ENCODE measurements around the gene ABO.
"Not testable (repeated sequence)": the region's sequence is repeated elsewhere in the genome, so short reads cannot be mapped to it uniquely, and the experiment has no call there.

The ABO gene

DNA sequence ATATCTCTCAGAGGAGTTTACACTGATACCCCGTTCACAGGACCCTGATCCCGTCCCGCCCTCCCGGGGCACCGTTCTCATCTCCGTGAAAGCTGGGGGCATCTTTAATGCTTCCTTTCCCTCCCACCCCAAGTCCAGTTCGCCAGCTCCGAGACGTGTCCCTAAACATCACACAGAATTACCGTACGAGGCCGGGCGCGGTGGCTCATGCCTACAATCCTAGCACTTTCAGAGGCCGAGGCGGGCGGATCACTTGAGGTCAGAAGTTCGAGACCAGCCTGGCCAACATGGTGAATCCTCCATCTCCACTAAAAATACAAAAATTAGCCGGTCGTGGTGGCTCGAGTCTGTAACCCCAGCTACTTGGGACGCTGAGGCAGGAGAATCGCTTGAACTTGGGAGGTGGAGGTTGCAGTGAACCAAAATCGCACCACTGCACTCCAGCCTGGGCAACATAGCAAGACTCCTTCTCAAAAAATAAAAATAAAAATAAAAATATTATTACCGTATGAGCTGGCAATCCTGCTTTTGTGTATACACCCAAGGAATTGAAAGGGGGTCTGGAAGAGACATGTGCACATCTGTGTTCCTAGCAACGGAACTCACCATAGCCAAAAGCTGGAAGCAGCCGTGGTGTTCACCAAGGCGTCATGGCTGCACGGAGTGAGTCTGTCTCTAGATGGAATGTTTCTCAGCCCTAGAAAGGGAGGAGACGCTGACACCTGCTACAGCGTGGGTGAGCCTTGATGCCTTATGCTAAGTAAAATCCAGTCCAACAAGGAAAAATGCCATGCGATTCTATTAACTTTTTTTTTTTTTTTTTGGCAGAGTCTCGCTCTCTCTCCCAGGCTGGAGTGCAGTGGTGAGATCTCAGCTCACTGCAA, 1.2 kb upstream of the ABO start:
- Histone ChIP-seq H3K9me3 (ENCODE audit: control insufficient read depth, insufficient read depth, low read length) (0 out of 2 replicates have a peak, but pooled peaks cover 1% of the 10 kb centered on the region), H3K27ac (ENCODE audit: low read length) (no peak overlapping the region), H3K4me3 (ENCODE audit: low read length) (peak overlapping the region; percentile 38; the same call in 1 of the 2 replicates), H3K4me1 (ENCODE audit: control insufficient read depth, insufficient read depth, low read length) (no peaks in the 10 kb centered on the region), H3K36me3 (ENCODE audit: control insufficient read depth, insufficient read depth, low read length) (no peaks in the 10 kb centered on the region), H3K27me3 (ENCODE audit: control insufficient read depth, insufficient read depth, low read length) (peaks cover 15% of the 10 kb centered on the region; the same call in 1 of the 2 replicates)
- DNase-seq (ENCODE audit: low read depth, low spot score), result no peak
- no CpG with 5 or more reads among the region's 33 CpGs for WGBS (ENCODE audit: insufficient coverage, insufficient read length)

DNA sequence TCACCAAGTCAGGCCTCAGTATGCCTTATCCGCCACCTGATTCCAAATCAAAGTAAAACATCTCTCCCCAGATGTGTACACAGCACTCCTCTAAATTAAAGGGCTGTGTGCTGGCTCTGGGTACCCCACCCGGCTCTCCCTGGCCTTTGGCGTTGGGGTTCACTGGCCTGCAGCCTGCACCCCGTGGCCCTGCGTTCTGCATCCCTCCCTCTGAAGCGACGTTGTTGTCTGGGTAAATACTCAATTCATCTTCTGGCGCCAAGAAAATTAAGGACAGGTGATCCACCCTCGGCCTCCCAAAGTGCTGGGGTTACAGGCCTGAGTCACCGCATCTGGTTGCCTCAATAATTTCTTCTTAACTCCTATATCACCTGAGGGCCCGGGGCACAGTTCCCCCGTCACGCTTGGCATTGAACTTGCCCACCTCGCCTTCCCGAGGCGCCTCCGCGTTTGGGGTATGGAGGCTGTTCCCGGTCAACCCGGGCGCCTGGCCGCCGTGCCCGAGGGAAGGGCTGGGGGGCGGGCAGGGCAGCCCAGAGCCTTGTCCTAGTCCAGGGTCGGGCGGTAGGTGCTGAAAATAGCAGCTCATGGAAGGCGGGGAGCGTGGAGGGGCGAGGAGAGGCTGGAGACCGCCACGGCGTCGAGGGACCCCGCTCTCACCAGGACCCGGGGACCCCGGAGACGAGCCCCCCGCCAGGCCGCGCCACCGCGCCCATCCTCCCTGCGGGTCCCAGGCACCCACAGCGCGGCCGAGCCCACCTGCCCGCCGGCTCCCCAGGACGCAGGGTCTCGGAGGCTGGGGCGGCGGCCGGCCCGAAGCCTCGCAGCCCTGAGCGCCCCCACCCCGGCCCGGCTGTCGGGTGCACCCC, 531 bp downstream of the ABO start:
- Histone ChIP-seq H3K27me3 (ENCODE audit: control insufficient read depth, insufficient read depth, low read length) (peaks cover 15% of the 10 kb centered on the region; the same call in 1 of the 2 replicates), H3K4me3 (ENCODE audit: low read length) (peak overlapping the region; percentile 38; the same call in 1 of the 2 replicates), H3K4me1 (ENCODE audit: control insufficient read depth, insufficient read depth, low read length) (no peaks in the 10 kb centered on the region), H3K36me3 (ENCODE audit: control insufficient read depth, insufficient read depth, low read length) (no peaks in the 10 kb centered on the region), H3K9me3 (ENCODE audit: control insufficient read depth, insufficient read depth, low read length) (0 out of 2 replicates have a peak, but pooled peaks cover 1% of the 10 kb centered on the region), H3K27ac (ENCODE audit: low read length) (no peak overlapping the region)
- no CpG with 5 or more reads among the region's 60 CpGs for WGBS (ENCODE audit: insufficient coverage, insufficient read length)
- no peak for DNase-seq (ENCODE audit: low read depth, low spot score)

DNA sequence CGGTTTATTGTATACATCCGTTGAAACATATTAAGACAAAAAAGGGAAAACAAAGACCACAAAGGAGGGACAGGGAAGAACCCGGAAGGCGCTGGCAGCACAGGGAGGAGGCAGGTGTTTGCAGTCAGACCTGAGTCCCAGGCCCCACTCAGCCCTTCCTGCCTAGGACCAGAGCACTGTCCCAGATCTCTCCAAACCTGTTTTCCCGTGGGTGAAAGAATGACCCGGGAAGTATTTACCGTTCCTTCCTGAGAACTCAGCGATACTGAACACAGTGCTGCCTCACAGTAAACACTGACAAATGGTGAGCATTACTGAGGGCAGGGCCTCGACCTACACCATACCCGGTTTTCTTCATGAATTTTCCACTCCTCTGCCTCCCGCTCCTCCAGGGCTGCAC, 1.2 kb downstream of the ABO start:
- WGBS (ENCODE audit: insufficient coverage, insufficient read length), result no CpG with 5 or more reads among the region's 11 CpGs
- Histone ChIP-seq H3K4me1 (ENCODE audit: control insufficient read depth, insufficient read depth, low read length) (no peaks in the 10 kb centered on the region), H3K27ac (ENCODE audit: low read length) (no peak overlapping the region), H3K4me3 (ENCODE audit: low read length) (no peak overlapping the region), H3K27me3 (ENCODE audit: control insufficient read depth, insufficient read depth, low read length) (peaks cover 15% of the 10 kb centered on the region; the same call in 1 of the 2 replicates), H3K9me3 (ENCODE audit: control insufficient read depth, insufficient read depth, low read length) (0 out of 2 replicates have a peak, but pooled peaks cover 1% of the 10 kb centered on the region), H3K36me3 (ENCODE audit: control insufficient read depth, insufficient read depth, low read length) (no peaks in the 10 kb centered on the region)
- DNase-seq (ENCODE audit: low read depth, low spot score), result no peak

DNA sequence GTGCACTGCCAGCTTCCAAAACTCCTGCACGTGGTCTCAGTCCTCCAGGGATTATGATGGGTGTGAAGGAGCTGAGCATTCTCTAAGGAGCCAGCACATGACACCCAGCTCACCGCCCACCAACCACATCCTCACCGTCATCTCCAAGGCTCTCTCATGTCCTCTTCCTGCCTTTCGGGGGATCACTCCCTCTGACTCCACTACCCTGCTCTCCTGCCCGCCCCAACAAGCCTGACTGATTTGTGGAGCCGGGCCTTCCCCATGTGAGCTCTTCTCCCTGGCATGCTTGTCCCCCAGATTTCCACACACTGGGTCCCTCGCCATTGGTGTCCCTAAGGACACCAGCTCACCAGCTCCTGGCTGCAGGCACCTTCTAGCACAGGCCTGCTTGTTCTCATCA, 1.9 kb downstream of the ABO start:
- no peak overlapping the region for H3K4me3 ChIP-seq (ENCODE audit: low read length)
- H3K36me3 ChIP-seq (ENCODE audit: control insufficient read depth, insufficient read depth, low read length), result no peaks in the 10 kb centered on the region
- no peak overlapping the region for H3K27ac ChIP-seq (ENCODE audit: low read length)
- H3K9me3 ChIP-seq (ENCODE audit: control insufficient read depth, insufficient read depth, low read length), result 0 out of 2 replicates have a peak, but pooled peaks cover 1% of the 10 kb centered on the region
- DNase-seq (ENCODE audit: low read depth, low spot score), result no peak
- H3K4me1 ChIP-seq (ENCODE audit: control insufficient read depth, insufficient read depth, low read length), result no peaks in the 10 kb centered on the region
- WGBS (ENCODE audit: insufficient coverage, insufficient read length), result no CpG with 5 or more reads among the region's 7 CpGs
- H3K27me3 ChIP-seq (ENCODE audit: control insufficient read depth, insufficient read depth, low read length), result peaks cover 15% of the 10 kb centered on the region; the same call in 1 of the 2 replicates

DNA sequence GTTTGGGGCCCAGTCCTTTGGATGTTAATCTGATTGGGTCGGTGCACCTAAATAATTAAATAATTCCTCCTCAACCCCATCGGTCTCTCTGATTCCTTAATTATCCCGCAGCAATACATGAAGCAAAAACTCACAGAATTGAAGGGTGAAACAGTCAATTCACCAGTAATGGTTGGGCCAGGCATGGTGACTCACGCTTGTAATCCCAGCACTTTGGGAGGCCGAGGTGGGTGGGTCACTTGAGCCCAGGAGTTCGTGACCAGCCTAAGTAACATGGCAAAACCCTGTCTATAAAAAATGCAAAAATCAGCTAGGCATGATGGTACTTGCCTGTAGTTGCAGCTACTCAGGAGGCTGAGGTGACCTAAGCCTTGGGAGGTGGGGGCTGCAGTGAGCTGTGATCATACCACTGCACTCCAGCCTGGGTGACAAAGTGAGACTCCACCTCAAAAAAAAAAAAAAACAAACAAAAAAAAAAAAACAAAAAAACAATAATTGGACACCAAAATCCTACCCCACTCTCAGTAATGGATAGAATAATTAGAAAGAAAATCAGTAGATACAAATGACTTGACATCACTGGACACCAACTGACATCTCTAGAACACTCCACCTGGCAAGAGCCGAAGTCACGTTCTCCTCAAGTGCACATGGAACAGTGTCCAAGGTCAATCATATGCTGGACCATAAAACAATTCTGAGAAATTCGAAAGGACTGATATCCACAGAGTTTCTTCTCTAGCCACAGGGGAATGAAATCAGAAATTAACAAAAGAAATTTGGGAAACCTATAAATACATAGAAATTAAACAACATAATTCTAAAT, 5.3 kb downstream of the ABO start:
- no CpG with 5 or more reads among the region's 9 CpGs for WGBS (ENCODE audit: insufficient coverage, insufficient read length)
- H3K9me3 ChIP-seq (ENCODE audit: control insufficient read depth, insufficient read depth, low read length), result no peaks in the 10 kb centered on the region
- peaks cover 4% of the 10 kb centered on the region; the same call in 1 of the 2 replicates for H3K27me3 ChIP-seq (ENCODE audit: control insufficient read depth, insufficient read depth, low read length)
- no peaks in the 10 kb centered on the region for H3K4me1 ChIP-seq (ENCODE audit: control insufficient read depth, insufficient read depth, low read length)
- H3K36me3 ChIP-seq (ENCODE audit: control insufficient read depth, insufficient read depth, low read length), result no peaks in the 10 kb centered on the region
- no peak for DNase-seq (ENCODE audit: low read depth, low spot score)
- no peak overlapping the region for H3K27ac ChIP-seq (ENCODE audit: low read length)
- H3K4me3 ChIP-seq (ENCODE audit: low read length), result no peak overlapping the region

DNA sequence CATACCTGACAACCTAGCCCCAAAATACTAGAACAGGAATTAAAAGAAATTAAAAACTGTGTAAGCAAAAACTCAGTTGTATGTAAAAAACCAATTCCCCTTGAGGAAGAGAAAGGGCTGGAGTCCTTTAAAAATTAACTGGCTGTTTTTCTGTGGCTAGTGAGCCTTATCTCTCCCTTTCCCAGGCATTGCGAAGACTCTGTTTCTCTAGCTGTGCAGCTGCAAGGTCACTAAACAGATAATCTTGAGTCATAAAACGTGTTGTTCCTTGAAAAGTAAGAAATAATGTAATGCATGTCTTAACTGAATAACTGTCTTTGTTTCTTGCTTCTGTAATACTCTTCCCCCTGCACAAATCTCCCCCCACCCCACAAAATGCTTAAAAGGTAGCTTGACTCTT, 5.9 kb downstream of the ABO start:
- not testable (repeated sequence) for H3K4me3 ChIP-seq (ENCODE audit: low read length); H3K27ac ChIP-seq (ENCODE audit: low read length); DNase-seq (ENCODE audit: low read depth, low spot score); H3K9me3 ChIP-seq (ENCODE audit: control insufficient read depth, insufficient read depth, low read length); H3K27me3 ChIP-seq (ENCODE audit: control insufficient read depth, insufficient read depth, low read length); H3K36me3 ChIP-seq (ENCODE audit: control insufficient read depth, insufficient read depth, low read length); H3K4me1 ChIP-seq (ENCODE audit: control insufficient read depth, insufficient read depth, low read length)
- WGBS (ENCODE audit: insufficient coverage, insufficient read length), result no CpG with 5 or more reads among the region's 2 CpGs

DNA sequence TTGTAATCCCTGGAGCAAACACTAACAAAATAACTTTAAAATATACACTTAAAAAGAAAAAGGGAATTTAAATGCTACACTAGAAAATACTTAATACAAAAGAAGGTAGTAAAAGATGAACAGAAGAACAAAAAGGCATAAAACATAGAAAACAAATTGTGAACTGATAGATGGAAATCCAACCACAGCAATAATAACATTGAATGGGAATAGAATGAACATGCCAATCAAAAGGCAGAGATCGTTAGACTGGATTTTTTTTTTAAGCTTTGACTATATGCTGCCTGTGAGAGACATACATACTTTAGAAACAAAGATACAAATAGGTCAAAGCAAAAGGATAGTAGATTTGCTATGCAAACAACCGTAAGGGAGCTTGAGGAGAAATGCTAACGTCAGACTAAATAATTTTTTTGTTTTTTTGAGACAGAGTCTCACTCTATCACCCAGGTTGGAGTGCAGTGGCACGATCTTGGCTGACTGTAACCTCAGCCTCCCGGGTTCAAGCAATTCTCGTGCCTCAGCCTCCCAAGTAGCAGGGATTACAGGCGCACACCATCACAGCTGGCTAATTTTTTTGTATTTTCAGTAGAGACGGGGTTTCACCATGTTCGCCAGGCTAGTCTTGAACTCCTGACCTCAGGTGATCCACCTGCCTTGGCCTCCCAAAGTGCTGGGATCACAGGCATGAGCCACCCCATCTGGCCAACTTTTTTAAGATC, 6.5 kb downstream of the ABO start:
- Histone ChIP-seq H3K27ac (ENCODE audit: low read length) (no peak overlapping the region), H3K4me1 (ENCODE audit: control insufficient read depth, insufficient read depth, low read length) (no peaks in the 10 kb centered on the region), H3K36me3 (ENCODE audit: control insufficient read depth, insufficient read depth, low read length) (no peaks in the 10 kb centered on the region), H3K4me3 (ENCODE audit: low read length) (no peak overlapping the region), H3K9me3 (ENCODE audit: control insufficient read depth, insufficient read depth, low read length) (no peaks in the 10 kb centered on the region), H3K27me3 (ENCODE audit: control insufficient read depth, insufficient read depth, low read length) (no peaks in the 10 kb centered on the region; the same call in 1 of the 2 replicates)
- WGBS (ENCODE audit: insufficient coverage, insufficient read length), result no CpG with 5 or more reads among the region's 9 CpGs
- DNase-seq (ENCODE audit: low read depth, low spot score), result no peak

DNA sequence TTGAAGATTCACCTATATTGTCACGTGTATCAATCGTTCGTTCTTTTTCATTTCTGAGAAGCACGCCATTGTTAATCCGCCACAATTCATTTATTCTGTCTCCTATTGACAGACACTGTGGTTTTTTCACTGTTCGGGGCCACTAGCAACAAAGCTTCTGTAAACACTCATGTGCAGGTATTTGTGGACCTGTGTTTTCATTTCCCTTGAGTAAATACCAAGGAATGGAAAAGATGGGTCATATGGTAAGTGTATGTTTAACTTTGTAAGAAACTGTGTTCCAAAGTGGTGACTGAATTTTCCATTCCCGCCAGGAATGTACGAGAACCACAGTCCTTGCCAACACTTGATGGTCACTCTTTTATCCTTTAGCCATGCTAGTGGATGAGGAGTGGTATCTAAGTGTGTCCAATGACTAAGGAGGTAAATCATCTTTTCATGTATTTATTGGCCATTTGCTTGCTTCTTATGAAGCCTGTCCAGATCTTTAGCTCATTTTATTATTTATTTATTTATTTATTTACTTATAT, 10.7 kb downstream of the ABO start:
- Histone ChIP-seq H3K9me3 (ENCODE audit: control insufficient read depth, insufficient read depth, low read length) (no peaks in the 10 kb centered on the region), H3K4me1 (ENCODE audit: control insufficient read depth, insufficient read depth, low read length) (no peaks in the 10 kb centered on the region), H3K27ac (ENCODE audit: low read length) (no peak overlapping the region), H3K36me3 (ENCODE audit: control insufficient read depth, insufficient read depth, low read length) (no peaks in the 10 kb centered on the region), H3K27me3 (ENCODE audit: control insufficient read depth, insufficient read depth, low read length) (no peaks in the 10 kb centered on the region), H3K4me3 (ENCODE audit: low read length) (no peak overlapping the region)
- WGBS (ENCODE audit: insufficient coverage, insufficient read length), result no CpG with 5 or more reads among the region's 8 CpGs
- no peak for DNase-seq (ENCODE audit: low read depth, low spot score)

DNA sequence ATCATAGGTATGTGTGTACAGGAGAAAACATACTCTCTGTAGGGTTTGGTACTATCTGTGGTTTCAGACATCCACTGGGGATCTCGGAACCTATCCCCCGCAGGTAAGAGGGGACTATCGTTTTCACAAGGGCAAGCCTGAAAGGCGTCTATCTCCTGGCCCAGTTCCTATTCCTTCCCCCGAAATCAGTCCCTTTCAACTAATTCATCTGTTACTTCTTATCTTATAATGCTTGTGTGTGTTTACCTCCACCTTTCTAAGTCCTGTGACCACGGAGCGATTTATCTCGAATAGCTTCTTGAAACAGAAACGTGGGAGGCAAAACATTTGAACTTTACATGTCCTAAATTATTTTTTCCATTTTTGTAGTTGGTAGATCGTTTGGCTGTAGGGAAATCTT, 11.4 kb downstream of the ABO start:
- Histone ChIP-seq H3K27me3 (ENCODE audit: control insufficient read depth, insufficient read depth, low read length) (no peaks in the 10 kb centered on the region), H3K4me3 (ENCODE audit: low read length) (no peak overlapping the region), H3K9me3 (ENCODE audit: control insufficient read depth, insufficient read depth, low read length) (no peaks in the 10 kb centered on the region), H3K36me3 (ENCODE audit: control insufficient read depth, insufficient read depth, low read length) (no peaks in the 10 kb centered on the region), H3K27ac (ENCODE audit: low read length) (no peak overlapping the region), H3K4me1 (ENCODE audit: control insufficient read depth, insufficient read depth, low read length) (no peaks in the 10 kb centered on the region)
- DNase-seq (ENCODE audit: low read depth, low spot score), result no peak
- WGBS (ENCODE audit: insufficient coverage, insufficient read length), result no CpG with 5 or more reads among the region's 10 CpGs

Data from iPS DF 6.9 (cell line).